Neural progenitor cell (in vitro differentiated cells): ENCODE measurements around the gene ABHD16B.

Source experiments
- CTCF ChIP-seq: fragments of 200-600 bp; sonication (generic); IDR thresholded peaks from 2 replicates; pipeline ENCODE4 v1.5.1; 2017; ENCODE audit warnings: antibody characterized with exemption, mild to moderate bottlenecking
- EZH2 ChIP-seq: fragments of 200-600 bp; sonication (generic); IDR thresholded peaks from 2 replicates; pipeline ENCODE4 v1.6.1; 2017; ENCODE audit warnings: antibody characterized with exemption, mild to moderate bottlenecking, moderate library complexity
- EZH2phosphoT487 ChIP-seq: fragments of 200-600 bp; sonication (generic); IDR thresholded peaks from 2 replicates; pipeline ENCODE4 v1.6.1; 2017; ENCODE audit warnings: antibody characterized with exemption

- TF ChIP-seq CTCF (no peak), EZH2 (no peak), EZH2phosphoT487 (no peak)
Measured at GRCh38 chr20:63839620-63840019, 21.7 kb upstream of the ABHD16B start.
